ENCODE data around the gene LRP6.
A peak's percentile ranks its signal among the peaks of the same experiment; 100 is the strongest.
"Not testable (repeated sequence)": the region's sequence is repeated elsewhere in the genome, so short reads cannot be mapped to it uniquely, and the experiment has no call there.

LRP6 gene

DNA sequence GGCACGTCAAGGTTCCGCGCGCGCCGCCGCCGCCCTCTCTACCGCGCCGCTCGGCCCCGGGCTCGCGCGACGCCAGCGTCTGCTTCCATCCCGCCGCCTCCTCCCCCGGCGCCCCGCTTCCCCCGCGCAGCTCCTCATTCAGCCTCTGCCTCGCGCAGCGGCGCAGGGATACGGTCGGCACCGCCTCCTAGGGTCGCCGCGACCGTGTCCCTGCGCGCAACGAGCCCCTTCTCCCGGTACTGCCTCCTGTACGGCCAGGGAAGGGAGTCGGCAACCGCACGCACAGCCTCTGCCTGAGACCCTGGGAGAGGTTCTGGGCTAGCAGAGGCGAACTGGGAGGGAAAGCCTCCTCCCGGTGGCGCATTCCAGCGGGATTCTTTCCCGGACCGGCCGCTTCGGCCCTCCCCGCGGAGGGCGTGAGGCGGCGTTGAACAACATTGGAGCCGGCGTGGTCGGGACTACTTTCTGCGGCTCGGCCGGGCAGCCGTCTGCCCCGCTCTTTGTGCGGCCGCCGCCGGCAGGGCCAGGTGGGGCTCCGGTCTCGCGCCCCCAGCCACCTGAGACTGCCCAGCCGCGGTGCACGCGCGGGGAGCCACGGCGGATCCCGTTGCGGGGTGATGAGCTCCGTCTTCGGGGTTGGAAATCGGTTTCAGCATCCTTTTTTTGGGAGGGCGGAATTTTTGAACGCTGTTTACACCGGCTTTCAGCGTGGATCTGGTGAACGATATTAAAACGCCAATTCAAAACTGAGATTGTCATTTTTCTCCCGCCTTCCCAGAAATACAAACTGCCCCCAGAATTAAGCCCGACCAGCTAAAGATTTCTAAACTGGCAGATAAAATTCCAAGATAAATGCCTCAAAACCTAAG is at the start of gene LRP6:
Gene LRP6, minus strand, starts transcription at position 172 of the 869 bp plus-strand sequence. CDS start 309 bp downstream, outside the sequence.
- peak; percentile 88 for DNase-seq

DNA sequence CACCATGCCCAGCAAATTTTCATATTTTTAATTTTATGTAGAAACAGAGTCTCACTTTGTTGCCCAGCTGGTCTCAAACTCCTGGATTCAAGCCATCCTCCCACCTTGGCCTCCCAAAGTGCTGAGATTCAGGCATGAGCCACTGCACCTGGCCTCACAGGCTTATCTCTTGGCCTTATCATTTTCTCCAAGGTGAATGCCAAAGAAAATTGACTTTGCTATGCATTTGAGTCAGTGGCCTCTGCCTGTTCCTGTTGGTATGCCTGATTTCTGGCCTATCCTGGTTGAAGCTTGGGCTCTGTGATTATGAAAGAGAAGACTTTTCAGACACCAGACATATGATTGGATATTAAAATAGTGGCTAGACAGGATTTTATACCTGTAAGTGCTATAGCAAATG is 49.0 kb upstream of the LRP6 start:
- no peak for DNase-seq

DNA sequence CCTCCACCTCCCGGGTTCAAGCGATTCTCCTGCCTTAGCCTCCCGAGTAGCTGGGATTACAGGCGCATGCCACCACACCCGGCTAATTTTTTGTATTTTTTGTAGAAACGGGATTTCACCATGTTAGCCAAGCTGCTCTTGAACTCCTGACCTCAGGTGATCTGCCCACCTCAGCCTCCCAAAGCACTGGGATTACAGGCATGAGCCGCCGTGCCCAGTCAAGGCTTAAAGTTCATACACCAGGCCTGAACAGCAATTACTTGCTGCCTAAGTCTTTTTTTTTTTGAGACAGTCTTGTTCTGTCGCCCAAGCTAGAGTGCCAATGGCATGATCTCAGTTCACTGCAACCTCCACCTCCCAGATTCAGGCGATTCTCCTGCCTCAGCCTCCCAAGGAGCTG is 43.9 kb upstream of the LRP6 start:
- DNase-seq: not testable (repeated sequence)

DNA sequence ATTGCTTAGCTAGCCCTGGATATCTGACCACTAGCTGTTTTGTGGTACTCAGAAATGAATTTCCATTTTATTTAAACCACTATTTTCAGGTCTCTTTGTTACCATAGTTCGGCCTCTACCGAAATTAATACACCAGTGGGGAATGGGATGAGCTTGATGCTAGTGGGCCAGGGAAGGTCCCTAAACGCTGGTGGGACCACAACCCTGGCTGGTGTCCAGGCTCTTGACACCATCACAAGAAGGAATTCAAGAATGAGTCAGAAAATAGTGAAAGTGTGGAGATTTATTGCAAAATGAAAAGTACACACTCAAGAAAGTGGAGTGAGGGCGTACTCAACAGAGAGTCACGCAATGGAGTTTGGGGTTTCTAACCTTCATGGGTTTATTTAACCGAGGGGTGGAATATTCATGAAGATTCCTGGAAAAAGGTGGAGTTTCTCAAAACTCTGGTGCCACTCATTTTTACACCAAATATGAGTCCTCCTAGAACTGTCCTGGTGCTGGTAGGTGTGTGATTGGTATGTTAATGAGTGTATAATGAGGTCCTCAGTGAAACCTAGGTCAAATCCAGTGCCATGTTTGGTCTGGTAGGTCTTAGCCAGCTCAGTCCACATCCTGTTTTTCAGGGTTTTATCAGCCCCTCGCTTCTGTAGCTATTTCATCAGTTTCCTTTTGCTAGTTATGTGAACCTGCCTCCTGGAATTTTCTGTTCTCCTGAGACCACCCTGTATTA is 38.9 kb upstream of the LRP6 start:
- DNase-seq: no peak

DNA sequence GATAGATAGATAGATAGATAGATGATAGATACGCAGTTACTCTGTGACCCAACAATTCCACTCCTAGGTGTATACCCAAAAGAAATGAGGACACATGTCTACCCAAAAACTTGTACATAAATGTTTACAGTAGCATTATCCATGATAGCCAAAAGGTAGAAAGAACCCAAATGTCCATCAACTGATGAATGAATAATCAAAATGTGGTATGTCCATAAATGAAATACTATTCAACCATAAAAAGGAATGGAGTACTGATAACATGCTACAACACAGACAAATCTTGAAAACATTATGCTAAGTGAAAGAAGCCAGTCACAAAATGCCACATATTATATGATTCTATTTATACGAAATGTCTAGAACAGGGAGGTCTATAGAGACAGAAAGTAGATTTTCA is 36.1 kb upstream of the LRP6 start:
- DNase-seq: no peak

DNA sequence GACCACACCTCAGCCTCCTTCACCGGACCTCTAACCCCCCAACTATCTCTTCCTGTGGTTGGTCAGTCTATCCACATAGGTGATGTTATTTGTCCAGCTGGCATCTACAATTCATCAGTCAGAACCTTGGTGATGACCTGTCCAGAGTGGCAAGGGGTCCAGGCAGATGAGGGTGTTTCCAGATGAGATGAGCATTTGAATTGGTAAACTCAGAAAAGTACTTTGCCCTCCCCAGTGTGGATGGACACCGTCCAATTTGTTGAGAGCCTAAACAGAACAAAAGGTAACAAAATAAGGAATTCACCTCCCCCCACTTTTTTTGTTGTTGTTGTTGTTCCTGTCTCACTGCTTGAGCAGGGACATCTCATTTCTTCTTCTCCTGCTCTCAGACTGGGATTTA is 34.3 kb upstream of the LRP6 start:
- DNase-seq: no peak

DNA sequence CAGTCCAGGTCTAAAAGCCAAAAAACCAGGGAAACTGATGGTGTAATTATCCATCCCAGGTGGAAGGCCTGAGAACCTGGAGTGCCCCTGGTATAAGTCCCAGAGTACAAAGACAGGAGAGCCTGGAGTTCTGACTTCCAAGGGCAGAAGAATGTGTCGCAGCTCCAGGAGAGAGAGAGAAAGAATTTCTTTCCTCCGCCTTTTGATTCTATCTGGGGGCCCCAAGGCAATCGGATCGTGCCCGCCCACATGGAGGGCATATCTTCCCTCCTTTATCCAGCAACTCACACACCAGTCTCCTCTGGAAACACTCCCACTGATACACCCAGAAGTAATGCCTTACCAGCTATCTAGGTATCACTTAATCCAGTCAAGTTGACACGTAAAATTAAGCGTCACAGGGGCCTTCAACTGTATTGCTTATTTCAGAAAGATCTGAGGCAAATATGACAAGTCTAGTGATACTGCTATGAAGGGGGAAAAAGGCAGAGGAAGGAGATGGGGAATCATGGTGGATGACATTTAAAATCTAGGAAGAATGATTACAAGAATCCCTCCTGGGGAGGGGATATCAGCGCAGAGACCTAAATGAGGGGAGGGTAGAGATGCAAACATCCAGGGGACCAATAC is 30.5 kb upstream of the LRP6 start:
- no peak for DNase-seq

DNA sequence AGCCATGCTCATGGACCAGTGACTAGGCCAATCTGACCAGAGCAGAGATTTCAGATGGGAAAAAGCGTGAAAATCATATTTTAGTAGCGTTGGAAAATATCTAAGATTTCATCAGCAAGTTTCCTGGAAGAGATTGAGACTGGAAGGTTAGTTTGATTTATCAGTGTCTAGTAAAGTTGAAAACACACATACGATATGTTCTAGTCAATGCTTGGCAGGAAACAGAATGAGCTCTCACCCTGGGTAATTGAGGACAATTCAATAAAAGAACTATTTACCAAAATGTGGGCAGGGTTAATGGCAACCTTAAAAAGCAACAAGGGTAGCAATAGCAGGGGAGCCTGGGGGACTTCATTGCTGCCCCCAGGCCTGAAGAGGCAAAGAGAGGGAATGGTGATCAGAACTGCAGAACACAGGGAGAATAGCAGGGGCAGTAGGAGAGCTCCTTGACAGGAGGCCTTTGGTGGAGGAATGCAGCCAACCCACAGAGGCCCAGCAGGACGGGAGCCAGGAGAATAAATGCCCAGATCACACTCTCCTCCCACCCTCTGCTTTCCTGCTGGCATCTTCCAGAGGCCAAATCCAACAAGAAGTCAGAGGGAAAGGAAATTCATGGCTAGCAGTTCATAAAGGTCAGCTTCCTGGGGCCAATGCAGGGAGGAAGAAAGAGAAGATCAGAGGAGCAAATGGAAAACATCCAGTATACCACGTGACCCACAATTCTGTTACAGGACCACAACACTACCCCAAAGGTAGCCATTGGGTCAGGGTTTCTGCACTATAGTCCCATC is 27.6 kb upstream of the LRP6 start:
- no peak for DNase-seq

DNA sequence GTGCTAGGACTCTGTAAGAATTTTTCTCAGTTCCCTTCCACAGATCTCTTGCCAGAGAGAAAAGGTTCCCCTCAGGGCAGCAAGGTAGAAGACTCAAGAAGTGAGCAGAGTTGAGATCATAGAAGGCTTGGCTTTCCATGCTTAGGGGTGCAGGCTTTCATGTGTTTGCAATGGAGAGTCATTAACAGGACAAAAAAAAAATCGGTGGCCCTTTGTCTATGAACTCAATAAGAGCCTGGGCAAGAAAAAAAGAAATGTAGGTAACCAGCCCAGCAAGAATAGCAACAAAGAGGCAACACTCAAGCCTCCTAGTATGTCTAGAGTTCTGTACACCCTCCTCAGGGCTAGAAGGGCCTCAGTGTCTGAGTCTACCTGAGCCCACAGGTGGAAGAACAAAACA is 23.4 kb upstream of the LRP6 start:
- DNase-seq: no peak

DNA sequence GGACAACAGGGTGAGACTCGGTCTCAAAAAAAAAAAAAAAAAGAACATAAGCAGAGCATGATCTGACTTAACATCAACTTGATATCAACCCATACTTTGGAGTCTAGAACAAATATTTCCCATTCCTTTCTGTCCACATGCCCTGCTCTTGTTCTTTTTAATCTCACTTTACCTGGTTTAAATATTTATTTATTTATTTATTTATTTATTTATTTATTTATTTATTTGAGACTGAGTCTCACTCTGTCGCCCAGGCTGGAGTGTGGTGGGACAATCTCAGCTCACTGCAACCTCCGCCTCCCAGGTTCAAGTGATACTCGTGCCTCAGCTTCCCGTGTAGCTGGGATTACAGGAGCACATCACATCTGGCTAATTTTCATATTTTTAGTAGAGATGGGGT is 19.6 kb upstream of the LRP6 start:
- DNase-seq: no peak

DNA sequence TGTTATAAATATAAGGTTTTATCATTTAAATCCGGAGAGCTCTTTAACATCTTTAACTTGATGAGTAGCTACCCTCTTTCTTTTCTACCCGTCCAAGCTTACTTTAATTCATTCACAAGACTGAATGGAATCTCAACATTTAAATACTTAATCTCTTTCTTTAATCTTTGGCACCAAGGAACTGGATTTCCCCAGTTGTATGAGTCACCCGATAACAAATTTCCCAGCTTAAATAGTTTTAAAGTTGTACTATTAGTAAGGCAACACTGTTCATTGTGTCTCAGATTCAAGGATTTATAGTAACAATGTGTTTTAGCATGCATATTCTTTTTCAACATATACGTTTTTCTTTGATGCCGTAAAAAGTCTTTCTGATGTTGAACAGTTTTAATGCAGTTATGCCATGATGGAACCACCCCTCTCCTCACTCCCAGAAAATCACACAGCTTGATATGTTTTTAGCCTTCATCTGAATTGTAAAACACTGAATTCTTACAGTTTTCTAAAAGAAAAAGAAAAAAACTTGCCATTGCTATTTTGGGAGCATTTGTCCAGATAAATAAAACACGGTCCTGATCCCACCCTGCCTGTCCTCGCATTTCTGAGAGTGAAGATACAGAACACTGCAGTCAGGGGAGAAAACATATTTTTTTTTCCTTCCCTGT is 16.0 kb upstream of the LRP6 start:
- DNase-seq: no peak

DNA sequence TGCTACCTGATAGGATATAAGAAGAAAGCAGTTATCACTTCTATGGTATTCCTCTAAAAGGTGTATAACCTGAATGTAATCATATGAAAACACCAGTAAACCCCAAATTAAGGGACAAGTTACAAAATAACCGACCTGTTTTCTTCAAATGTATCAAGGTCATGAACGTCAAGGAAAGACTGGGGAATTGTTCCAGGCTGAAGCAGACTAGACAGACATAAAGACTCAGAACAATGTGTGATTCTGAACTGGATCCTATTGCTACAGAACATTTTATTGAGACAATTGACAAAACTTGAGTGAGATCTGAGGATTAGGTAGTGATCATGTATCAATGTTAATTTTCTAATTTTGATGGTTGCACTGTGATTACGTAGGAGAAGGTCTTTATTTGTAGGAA is 15.4 kb upstream of the LRP6 start:
- DNase-seq: no peak

DNA sequence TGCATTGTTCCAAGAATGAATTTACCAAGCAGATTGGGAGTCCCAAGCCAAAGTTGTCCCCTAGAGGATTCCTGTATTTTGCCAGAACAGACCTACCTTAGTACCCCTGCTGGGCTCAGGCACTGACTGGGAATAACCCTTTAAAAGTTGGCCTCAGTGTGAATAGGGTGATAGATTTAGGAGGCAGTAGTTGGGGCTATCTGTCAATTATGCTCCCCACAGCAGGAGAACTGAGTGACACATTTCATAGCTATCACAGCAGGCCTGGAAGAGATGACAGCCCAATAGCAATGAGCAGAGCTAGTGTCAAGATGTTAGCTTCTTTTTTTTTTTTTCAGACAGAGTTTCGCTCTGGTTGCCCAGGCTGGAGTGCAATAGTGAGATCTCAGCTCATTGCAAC is 14.3 kb upstream of the LRP6 start:
- DNase-seq: no peak

DNA sequence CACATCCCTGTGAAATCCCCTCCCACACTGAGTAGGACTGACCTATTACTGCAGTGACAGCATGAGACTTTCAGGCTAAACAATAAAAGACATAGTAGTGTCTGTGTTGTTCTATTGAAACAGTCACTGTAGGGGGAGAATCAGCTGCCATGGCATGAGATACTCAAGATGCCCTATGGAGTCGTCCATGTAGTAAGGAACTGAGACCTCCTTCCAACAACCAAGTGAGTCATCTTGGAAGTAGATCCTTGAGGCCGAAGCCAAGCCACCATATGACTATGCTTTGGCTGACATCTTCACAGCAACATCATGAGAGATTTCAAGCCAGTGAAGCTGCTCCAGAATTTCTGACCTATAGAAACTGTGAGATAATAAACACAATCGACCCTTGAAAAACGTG is 12.1 kb upstream of the LRP6 start:
- no peak for DNase-seq

DNA sequence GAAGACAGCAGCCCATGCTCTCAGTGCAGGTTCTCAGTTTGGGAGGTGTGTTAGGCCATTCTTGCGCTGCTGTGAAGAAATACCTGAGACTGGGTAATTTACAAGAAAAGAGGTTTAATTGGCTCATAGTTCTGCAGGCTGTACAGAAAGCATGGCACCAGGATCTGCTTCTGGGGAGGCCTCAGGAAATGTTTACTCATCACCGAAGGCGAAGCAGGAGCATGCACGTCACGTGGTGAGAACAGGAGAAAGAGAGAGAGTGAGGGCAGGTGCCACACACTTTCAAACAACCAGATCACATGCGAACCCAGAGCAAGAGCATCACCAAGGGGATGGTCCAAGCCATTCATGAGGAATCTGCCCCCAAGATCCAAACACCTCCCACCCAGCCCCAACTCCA is 9.0 kb upstream of the LRP6 start:
- no peak for DNase-seq

DNA sequence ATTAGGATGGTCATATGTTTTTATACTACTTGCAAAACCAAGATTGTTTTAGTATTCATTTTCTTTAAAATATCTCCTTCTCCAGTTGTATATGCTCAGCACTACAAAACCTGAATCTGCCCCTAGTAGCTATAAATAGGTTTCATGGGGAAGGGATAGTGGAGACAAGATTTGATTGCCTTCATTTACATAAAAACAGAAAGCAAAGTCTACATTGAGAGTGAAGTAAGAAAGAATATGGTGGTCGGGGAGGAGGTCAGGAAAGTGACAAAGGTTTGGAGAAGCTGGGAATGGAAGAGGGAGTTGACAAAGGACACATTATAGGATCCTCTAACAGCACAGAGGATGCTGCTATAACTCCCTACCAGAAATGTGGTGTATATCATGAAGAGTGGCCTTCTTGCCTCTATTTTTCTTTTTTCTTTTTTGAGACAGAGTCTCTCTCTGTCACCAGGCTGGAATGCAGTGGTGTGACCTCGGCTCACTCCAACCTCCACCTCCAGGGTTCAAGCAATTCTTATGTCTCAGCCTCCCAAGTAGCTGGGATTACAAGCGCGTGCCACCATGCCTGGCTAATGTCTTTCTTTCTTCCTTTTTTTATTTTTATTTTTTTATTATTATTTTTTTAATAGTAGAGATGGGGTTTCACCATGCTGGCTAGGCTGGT is 6.6 kb upstream of the LRP6 start:
- no peak for DNase-seq

DNA sequence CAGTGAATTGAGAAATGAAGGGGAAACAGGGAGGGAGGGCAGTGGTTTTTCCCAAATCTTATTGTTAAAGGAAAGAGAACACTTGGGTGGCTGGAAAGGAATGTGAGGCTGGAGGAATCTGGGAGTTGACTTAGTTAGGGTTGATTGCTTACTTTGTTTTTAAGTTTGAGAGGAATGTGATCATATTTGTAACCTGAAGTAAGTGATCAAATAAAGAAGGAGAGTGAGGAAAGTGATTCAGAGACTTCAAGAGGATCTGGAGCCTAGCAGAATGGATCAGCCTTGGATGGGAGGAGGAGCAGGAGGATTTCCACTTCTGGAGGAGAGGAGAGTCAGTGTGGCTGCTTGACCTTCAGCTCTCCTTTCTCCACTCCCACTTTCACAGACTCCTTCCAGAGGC is 6.0 kb upstream of the LRP6 start:
- no peak for DNase-seq

DNA sequence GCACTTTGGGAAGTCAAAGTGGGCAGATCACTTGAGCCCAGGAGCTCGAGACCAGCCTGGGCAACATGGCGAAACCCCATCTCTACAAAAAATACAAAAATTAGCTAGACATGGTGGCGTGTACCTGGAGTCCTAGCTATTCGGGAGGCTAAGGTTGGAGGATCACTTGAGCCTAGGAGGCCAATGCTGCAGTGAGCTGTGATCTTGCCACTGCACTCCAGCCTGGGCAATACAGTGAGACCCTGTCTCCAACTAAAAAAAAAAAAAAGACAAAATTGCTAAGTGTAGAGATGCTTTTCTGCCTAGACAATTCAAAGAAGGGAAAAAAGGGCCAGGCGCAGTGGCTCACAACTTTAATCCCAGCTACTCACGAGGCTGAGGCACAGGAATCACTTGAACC is 3.4 kb upstream of the LRP6 start:
- no peak for DNase-seq

DNA sequence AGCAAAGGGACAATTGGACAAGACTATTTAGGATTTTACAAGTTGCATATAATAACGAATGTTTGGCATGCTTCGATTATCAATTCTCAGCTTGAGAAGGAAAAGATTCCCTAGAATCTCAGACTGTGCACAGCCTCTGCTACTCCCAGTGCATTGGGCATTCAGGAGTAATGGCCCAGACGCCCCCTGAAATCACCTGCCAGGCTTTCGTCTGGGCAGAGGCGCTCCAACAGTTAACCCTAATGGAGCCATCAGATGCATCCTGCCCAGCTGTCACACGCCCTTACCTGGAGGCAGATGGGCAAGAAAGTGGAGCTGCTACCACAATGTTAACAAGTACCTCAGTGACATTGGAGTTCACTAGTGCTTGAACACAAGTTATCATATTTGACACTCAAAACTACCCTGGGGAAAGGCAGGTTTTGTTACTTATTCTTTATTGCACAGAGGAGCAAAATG is 927 bp upstream of the LRP6 start:
- no peak for DNase-seq

DNA sequence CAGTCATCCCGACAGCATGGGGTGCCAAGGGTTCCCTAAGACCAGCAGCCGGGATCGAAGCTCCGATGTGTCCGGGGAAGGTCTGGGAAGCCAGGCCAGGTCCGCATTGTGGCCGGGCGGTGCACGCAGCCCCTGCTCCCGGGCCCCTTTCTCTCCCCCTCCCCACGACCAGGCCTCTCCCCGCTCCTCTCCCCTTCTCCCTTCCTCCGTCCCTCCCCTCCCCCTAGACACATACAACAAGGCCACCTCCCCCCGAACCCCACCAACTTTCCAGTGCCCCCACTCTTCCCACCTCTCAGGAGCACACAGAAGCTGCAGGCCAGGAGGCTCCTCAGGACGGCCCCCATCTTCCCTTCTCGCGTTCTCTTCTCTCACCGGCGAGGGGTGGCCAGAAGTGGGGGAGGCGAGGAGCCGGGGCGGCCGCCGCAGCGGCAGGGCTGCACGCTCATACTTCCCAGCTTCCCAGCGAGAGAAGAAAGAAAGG is 413 bp downstream of the LRP6 start:
- no peak for DNase-seq

DNA sequence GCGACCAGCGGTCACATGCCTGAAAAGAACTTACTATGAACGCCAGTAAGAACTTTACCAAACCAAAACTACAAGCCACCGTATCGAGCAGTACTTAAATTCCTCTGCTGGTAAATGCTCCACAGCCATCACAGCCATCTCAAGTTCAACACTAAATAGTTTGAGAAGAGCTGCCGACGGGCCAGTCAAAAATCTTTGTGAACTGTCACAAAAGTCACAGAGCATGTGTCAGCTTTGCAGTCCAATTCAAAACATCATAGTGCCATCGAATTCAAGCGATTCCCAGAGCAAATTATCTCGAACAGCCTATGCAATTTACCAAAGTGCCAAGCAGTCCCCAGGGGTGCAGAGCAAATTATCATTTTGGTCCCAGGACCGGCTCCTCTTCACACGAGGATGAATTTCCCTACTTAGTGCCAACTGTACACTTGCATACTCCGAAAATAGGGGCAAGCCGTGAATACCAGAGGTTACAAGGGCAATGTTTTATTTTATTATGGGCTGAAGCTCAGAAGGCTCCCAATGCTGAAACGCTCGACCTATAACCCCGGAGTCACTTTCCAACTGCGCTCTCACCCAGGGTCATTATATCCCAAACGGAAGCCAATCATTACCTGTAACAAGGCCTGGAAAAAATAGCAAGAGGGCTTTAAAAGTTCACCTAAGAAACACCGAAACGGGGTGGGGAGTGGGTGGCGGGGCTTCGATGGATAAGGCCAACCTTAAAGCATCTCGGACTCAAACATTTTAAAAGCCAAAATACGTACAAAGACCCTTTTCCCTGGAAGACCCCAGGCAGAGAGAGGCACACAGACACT is 1.1 kb downstream of the LRP6 start:
- DNase-seq: peak; percentile 48
